Stimulated activated CD8-positive, alpha-beta memory T cell treated with anti-CD3 and anti-CD28 coated beads, Interleukin-4, amount 100 ng/mL, for 24 hours (primary cell): Measurements from ENCODE around the gene DBH.

Source experiments
- DNase-seq: peaks from one replicate; pipeline ENCODE4 v3.0.0-alpha.2; 2020; ENCODE audit warnings: low read depth

Gene DBH

DNA sequence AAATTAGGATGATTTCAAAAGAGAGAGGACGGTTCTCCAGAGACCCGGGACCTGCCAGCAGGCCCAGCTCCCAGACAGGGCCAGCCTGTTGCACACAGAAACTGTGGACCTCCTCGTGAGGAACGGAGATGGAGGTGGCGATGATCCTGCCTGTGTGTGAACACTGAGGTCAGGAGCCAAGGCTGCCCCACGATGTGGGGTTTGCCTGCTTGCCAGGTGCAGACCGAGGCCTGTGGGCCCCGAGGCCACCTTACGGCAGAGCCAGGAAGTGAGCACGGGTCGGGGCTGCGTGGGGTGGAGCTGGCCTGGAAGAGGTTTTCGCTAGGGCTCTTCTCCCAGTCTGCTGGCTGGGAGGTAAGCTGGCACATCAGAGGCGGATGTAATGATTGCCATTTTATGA, 31.3 kb upstream of the DBH start:
- DNase-seq = no peak

DNA sequence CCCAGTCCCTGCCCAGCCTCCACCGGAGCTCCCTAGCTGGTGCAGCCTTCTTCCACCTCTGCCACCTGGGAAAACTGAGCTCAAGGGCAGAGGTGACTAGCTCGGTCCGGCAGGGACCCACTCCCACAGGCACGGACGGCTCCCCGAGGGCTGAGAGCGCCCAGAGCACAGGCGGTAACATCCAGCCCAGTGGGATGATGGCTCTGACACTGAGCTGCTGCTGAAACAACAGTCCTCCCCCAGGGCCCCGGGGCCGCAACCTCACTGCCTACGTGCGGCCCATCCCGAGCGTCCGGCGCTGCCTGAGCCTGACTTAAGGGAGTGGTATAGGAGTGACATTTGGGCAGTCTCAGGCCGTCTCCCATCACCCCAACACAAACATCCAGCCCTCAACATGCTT, 30.7 kb upstream of the DBH start:
- DNase-seq = no peak

DNA sequence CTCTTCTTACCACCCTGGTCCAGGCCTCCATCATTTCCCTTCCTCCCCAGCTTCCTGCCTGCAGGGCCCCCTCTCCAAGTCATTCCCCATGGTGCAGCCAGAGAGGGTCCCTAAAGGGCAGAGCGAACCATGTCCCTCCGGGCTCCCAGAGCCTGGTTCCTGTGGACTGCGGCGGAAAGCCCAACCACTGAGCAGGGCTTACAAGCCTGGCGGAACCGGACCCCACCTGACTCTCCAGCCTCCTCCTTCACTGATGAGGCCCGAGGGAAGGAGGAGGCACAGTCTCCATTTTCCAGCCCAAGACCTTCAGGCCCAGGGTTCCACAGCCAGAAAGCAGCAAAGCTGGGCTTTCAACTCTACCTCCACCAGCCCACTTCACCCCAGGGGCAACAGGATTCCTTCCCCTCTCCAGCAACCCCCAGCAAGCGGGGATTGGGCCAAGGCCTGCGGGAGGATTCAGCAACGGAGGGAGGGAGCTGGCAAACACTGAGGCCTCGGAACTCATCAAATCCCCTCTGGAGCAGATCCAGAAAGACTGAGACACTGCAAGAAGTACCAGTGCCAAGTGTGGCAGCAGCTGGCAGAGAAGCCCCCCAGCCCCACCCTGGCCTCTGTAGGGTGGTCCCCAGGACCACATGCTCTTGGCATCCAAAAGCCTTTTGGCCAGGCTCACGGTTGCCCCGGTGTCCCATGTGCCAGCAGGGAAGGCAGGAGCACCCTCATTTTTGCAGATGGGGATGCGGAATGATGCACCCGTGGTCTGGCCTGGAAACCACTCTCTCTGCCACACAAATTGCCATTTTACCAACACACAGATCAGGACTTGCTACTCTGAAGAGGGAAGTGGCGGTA, 30.1 kb upstream of the DBH start:
- DNase-seq = no peak

DNA sequence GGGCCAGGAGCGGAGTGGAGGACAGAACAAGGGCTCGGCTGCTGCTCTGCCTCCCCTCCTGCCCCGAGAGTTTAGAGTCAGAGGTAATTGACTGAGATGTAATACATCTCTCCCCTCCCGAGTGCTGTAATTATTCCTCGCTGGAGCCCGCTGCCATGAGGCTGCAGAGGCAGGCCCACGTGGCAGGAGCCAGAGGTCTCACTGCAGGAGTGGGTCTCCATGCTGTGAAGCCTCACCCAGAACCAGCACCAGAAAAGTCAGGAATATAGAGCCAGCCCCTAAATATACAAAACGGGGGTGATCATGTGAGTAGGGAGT, 29.5 kb upstream of the DBH start:
- no peak for DNase-seq

DNA sequence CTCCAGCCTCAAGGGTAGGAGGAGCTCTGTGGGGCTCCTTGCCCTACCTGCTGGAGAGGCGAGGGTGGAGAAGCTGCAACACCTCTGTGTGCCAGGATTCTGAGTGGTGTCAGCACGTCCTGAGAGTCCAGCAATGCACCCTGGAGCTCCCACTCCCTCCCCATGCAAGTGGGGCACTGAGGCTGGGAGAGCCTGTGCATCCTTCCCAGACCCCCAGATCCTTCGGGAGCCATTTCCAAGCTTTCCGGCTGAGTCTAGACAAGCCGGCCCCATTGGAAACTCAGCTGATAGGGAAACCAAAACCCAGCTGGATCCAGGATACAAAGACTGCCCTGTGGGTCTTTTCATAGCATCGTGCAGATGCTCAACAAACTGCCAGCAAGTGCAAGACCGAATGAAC, 28.8 kb upstream of the DBH start:
- no peak for DNase-seq

DNA sequence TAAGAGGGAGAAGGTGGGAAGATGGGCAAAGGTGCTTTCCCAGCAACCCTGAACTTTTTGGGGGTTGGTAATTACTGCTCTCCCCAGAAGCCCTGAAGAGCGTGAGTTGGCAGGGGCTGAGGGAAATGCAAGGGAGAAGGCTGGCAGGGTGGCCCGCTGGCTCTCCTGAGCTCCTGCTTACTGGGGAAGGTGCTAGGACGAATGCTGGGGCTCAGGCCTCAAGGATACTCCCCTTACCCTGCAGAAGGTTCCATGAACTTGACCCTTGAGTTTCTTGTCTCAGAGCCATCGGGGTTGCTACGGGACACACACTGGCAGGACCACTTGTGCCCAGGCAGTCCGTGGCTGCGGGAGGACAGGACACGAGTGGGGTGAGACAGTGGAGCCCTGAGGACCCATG, 28.2 kb upstream of the DBH start:
- DNase-seq = no peak

DNA sequence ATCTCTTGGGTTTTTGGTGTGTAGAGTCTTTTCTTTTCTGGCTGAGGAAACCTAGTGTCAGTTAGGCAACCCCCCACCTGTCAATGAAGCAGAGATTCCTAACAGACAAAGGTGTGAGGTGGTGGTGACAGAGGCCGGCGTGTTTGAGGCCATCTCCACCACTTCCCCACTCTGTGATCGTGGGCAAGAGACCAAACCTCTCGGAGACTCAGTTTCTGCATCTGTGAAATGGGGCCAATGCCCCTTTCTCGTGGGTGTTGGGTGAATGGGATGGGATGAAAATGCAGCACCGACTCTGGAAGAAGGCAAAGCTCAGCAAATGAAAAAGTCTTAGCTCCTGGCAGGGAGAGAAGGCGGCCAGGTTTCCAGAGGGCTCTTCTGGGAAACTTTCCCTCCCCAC, 27.8 kb upstream of the DBH start:
- no peak for DNase-seq

DNA sequence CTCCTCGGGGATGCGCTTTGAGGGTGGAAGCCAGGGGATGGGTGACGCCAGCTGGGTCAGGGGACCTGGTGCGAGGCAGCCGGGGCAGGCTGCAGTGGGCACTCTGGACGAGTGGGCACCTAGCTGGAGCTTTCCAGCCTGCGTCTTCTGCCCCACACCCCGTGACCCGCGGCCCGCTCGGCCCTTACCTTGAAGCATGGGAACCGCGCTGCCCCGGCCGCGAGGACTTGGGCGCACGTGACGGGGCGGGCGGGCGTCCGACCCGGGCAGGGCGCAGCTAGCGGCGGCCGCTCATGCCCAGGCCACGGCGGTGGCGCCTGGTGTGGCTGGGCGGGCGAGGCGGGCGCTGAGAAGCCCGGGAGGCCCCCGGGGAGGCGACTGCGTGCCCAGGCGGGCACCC, 27.3 kb upstream of the DBH start:
- DNase-seq = no peak

DNA sequence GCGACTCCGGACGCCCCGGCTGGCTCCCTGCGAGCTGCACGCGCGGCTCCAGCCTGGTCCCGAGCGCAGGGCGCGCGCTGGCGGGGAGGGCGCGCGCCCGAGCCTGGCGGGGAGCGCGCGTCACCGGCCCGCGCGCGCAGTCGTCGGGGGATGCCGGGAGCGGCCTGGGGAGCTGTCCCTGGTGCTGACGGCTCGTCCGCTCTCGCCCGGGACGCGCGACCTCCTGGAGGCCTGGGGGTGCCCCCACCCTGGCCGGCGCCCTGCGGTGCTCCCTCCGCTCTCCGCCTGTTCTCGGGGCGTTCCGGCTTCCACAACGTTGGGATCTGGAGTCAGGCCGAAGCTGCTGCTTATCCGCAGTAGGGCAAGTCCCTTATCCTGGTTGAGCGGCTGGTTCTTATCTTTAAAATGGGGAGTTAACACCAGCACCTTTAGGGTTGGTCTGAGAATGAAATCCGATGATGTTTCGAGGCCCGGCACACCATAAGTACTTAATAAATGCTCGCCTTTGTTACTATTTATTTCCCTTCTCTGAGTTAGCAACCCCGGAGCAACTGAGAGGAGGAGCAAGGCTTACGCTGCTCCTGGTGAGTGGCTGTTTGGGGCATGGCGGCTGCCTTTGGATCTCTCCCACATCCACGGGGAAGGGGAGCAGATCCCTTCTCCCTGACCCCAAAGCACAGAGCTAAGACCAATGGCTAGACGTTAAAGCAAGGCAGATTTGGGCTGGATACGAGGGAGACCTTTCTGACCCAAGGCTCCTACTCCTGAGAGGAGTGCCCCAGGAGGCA, 26.7 kb upstream of the DBH start, which contains the start of gene FAM163B:
Gene FAM163B (minus strand): TSS at position 79 of the 788 bp plus-strand sequence. CDS start 29,166 bp downstream, outside the sequence.
- peak; percentile 18 for DNase-seq

DNA sequence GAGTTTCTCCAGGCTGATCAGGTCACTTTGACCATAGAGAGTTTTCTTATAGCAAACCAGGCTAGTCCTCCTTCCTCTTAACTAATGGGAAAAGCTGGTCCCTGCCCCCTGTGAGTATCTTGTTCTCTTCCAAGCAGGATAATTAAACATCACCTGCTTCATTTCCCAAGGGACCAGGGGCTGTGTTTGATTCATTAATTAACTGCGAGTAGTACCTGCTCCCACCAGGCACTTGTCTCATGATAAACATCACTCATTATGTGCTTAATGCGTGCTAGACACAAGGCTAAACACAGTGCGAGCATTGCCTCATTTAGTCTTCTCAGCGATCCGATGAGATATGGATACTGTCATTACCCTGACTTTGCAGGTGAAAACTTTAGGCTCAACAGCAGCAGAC, 25.3 kb upstream of the DBH start:
- DNase-seq = no peak

DNA sequence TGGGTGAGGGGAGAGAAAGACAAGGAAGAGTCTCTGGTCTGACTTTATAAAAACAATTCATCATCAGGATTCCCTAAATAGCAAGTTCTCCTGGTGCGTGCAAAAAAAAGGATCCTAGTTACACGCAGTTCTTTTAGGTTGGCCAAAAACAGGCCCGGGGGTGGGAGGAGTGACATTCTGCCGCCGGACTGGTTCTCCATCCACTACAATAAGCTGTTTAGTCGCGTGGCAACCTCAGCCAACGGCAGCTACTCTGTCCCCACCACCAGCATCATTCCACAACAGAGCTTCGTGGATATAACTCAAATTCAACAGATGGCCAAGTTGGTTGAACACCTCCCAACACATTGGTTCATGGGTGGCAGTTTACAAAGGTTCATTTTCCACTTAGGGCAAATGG, 24.1 kb upstream of the DBH start:
- no peak for DNase-seq

DNA sequence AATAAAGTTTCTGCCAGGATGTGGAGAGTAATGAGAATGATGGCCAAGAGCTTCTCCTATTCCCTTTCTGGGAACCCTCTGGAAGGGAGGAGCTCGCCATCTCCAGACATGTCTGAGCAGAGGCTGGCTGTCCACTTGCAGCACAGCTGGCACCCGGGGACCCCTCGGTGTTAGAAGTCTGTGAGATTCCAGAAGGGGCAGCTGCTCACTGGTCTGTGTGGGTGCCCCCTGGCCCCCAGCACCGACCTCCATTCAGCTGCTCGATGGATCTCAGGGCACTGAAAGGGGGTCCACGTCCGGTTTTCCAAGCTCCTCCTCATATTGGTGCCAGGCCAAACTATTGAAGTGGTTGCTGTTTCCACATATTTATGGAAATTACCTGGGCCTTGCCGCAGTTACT, 23.3 kb upstream of the DBH start:
- DNase-seq = no peak

DNA sequence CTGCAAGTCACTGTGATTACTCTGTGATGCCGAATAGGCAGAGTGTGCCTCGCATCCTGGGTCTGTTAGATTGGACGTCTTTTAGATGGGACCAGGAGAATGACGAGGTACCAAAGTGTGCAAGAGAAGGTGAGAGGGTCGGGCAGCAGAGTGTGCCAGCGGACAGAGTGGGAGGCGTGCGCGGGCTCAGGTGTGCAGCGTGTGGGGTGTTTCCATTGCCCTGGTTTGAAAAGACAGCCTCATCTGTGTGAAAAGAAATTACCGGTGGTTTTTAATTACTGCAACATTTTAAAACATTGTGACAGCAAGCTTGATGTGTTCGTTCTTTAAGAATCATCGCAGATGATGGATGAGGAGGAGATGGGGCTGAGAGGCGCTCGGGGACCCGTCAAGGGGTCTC, 22.7 kb upstream of the DBH start:
- DNase-seq = no peak

DNA sequence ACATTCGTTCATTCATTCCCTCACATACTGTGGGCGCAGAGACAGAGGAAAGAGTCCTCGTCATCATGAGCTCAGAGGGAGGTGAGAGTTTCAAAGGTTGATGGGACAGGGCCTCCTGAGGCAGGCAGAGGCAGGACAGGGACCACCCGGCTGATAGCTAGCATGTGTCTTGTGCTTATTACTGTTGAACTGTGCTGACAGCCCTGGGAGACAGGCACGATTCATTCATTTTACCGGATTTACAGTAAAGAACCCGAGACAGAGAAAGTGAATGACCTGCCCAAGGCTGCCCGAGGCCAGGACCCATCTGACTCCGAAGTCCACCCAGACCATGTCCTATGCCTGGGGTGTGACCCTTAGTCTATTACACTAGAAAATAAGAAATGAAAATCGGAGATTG, 22.1 kb upstream of the DBH start:
- no peak for DNase-seq

DNA sequence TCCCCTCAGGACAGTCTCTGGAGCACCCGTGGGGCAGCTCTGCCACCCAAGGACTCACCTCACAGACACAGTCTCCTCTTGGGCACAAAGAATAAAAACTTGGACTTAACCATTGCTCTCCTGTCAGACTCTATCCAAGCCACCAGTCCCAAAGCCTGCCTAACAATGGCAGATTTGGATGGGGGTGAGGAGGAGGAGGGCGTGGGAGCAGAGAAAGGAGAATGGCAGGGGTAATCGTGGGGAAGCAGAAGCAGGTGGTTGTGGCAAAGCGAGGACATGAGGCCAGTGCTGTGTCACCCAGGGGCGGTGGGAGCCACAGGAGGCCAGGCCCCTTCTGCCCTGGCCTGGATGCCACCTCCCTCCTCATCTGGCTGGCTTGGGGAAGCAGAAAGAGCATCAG, 21.5 kb upstream of the DBH start:
- DNase-seq = no peak

DNA sequence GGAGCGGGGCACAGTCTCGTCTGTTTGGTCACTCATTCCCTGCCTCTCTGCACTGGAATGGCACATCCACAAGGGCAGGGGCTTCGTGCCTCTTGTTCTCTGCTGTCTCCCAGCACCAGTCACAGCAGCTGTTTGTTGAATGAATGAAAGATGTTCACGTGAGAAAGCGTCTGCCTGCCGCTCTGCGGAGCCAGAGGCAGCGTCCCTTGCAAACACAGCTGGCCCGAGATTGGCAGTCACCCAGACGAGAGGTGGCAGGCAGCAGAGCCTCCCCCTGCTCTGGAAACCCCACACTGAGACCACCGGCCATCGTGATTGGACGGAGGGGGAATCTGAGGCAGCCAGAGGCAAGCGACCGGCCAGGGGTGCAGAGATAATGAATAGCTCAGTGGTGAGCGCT, 21.0 kb upstream of the DBH start:
- no peak for DNase-seq

DNA sequence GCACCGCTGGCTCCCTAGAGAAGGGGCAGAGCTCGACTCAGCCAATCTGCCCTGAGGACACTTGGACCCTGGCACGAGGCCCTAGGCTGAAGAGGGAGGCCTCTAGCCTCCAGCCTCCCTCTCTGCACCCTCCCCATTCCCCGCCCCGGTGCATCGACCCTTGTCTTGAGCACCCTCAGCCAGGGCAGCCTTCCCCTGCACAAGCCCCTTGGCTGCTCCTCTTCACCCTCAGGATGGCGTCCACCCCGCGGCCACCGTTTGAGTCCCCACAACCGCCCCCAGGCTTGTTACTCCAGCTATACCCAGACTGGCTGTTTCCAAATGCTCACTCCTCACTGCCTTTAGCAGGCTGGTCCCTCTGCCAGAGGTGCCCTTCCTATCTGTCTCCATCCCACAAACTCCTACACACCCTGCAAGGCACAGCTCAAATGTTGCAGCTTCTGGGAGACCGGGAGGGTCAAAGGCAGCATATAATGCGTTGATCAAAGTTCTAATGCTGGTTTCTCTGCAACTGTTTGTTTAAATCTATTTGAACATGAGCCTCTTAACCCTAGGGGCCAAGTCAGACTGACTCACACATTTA, 20.5 kb upstream of the DBH start:
- DNase-seq = no peak

DNA sequence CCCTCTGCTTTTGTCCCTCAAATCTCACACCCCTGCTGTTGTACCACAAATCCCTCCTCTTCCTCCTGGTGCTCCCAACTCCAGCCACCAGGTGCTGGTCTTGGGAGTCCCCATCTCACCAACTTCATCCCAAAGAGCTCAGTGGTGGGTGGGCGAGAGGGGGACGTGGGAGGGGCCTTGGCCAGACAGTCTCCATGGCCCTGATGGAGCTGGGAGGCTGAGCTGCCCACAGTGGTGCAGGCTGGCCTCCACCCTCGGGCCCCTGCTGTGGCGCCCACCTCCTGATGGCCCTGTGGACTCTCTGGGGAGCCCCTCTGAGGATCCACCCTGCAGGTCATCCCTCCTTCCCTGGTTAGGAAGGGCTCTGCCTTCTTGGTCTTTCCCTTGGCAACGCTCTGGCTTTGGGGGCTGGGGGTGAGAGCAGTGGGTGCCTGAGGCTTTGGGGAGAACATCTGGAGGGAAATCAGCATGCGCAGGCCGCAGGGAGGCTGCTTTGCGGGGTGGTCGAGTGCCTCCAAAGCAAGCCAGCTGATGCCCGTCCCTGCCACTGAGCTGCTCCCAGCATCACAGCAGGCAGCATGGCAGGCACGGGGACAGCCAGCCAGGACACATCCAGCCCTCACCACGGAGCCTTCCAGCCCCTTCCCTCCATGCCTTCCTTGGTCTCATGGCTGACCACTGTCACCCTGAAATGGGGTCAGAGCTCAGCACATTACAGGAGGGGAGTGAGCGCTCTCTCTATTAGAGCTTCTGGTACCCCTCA, 19.3 kb upstream of the DBH start:
- DNase-seq = no peak

DNA sequence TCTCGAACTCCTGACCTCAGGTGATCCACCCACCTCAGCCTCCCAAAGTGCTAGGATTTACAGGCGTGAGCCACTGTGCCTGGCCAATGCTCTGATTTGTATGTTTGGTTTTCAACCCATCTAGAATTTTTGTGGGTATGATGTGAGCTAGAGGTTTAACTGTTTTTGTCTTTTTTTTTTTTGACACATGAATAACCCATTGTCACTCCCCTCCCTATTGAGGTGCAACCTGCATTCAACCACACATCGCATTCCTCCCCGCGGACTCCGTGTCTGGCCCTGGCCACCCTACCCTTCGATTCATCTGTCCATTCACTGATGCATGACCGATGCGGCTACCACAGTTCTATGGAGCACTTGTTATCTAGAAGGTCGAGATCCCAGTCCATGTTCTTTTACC, 17.4 kb upstream of the DBH start:
- DNase-seq = no peak

DNA sequence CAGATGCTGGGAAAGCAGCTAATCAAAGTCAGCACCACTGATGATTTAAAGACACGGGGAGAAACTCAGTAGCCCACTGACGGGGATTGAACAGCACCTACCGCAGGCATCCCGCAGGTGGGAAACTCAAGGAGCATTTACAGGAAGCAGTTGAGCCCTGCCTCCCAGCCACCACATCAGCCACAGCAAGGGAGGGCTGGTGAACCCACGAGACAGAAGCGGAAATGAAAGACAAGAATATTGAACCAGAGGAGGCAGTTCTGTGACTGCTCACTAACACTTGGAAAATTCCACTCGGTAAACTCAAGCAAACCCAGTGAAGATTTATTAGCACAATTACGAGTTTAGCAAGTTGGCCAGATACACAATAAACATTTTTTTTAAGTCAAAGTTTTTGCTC, 16.4 kb upstream of the DBH start:
- peak; percentile 23 for DNase-seq

DNA sequence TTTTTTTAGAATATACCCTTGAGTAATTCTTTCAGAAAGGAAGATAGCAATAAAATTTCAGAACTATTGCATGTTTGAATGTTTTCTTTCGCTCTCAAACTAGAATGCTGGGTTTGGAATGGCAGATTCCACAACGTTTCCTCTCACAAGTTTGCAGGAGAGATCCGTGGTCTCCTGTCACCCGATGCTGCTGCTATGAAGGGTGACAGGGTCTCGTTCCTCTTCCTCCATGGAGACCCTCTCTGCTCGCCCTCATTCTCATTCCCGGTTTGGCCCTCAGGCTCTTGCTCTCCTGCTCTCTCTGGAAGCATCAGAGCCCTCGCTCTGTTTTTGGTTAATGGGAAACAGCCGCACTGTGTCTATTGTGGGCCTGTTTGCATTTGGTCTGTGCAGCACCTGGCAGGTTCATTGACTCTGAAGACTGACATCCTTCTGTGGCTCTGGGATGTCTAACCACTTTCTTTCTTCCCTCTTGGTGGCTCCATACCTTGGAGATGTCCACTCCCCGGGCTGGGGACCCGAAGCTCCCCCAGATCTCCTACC, 14.4 kb upstream of the DBH start:
- no peak for DNase-seq

DNA sequence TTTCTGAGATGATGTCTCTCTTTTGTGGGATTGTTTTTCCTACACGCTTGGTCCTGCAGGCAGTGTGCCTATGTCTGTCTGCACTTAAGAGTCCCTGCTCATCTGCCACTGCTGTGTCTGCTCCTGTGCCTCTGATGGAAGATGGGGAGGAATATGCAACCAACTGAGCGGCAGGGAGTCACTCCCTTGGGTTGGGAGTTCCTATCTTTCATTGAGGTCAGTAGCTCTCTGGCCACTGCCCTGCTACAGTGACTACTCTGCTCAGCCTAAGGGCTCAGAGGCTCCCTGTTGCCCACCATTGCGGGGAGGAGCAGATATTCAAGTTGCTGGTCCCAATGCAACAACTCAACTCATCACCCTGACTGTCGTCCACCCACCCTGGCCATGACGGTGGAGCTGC, 13.6 kb upstream of the DBH start:
- no peak for DNase-seq
